HG02610 (cell line): ENCODE results near the gene ZFX.
"Not testable (repeated sequence)": the region's sequence is repeated elsewhere in the genome, so short reads cannot be mapped to it uniquely, and the experiment has no call there.

Experiments used
- ATAC-seq: cut with Tn5 transposase; IDR thresholded peaks from one replicate; pipeline ENCODE4 v1.9.1; 2021; ENCODE audit warnings: mild to moderate bottlenecking, moderate library complexity; ENCODE audit not compliant: unreplicated experiment

Gene ZFX

DNA sequence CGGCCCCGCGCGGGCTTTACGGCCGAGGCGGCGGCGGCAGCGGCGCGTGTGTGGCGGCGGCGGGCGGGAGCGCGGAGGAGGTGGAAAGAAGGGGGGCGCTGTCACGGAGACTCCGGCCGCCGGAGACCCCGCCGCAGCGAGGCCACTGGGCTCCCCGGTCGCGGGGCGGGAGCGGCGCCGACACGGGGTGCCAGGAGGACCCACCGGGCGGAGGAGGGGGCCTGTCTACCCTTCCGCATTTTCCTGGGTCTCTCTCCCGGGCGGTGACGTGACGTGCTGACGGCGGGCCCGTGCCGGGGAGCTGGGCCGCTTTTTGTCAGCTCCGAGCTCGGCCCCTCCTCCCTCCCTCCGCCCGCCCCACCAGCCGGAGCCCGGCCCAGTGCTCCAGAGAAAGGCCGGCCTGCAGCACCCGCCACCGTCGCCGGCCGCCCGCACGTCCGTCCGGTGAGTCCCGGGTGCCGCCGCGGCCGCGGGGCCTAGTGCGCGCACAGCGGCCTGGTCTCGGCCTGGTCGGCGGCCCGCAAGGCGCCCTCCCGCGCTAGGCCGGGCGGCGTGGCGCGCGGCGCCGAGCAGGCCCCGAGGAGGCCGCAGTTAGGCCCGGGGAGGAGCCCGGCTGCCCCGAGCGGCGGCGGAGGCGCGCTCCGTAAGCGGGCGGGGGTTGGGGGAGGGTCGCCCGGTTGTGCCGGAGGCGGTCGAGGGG is at the start of gene ZFX:
TSS of gene ZFX (plus strand) at position 379 of the 700 bp plus-strand sequence. CDS start 23,014 bp downstream, outside the sequence.
- ATAC-seq = peak; percentile 47

DNA sequence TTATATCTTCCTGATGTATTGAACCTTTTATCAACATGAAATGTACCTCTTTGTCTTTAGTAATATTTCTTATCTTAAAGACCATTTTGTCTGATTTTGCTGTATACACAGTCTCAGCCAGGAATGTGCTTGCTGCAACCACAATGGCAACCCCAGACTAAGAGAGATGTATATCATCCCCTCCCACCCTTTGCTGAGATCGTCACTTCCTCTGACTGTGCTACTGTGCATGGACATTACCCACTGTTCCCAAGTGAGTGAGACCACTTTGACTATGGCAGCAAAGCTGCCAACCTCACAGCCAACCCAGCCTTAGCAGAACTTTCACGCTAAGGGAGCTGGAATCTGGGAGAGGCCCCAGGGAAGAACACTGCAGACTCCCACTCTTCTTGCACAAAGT is 48.8 kb upstream of the ZFX start:
- no peak for ATAC-seq

DNA sequence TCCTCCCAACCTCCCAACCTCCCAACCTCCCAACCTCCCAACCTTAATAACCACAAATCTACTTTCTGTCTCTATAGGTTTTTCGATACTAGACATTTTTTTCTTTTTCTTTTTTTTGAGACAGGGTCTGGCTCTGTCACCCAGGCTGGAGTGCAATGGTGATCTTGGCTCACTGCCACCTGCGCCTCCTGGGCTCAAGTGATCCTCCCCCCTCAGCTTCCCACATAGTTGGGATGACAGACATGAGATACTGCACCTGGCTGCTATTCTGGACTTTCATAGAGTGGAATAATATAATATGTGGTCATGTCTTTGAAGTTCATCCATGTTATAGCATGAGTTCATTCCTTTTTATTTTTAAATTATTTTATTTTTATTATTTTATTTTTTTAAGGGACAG is 39.5 kb upstream of the ZFX start:
- no peak for ATAC-seq

DNA sequence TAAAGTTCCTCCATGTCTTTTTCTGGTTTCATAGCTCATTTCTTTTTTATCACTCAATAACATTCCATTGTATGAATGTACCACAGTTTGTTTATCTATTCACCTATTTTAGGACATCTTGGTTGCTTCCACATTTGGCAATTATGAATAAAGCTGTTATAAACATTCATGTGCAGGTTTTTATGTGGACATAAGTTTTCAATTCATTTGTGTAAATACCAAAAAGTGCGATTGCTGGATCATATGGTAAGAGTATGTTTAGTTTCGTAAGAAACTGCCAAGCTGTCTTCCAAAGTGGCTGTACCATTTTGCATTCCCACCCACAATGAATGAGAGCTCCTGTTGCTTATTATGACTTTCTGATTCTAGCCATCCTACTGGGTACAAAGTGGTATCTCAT is 36.3 kb upstream of the ZFX start:
- ATAC-seq = no peak

DNA sequence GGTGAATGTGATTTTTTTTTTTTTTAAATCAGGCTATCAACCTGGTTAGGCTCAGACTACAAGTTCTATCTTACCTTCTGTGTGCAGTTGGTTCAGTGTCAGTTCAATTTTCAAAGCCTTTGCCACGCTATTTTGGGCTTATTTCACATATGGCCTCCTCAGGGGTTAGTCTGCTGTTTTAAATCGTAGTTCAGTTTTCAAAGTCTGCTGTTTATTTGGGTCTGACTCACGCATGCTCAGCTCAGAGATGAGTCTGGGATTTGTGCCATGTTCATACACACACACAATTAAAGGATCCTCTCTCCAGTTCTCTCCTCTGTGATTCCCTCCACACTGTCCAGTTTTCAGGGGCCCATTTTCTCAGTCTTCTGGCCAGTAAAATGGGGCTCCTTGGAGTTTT is 32.3 kb upstream of the ZFX start:
- ATAC-seq = no peak

DNA sequence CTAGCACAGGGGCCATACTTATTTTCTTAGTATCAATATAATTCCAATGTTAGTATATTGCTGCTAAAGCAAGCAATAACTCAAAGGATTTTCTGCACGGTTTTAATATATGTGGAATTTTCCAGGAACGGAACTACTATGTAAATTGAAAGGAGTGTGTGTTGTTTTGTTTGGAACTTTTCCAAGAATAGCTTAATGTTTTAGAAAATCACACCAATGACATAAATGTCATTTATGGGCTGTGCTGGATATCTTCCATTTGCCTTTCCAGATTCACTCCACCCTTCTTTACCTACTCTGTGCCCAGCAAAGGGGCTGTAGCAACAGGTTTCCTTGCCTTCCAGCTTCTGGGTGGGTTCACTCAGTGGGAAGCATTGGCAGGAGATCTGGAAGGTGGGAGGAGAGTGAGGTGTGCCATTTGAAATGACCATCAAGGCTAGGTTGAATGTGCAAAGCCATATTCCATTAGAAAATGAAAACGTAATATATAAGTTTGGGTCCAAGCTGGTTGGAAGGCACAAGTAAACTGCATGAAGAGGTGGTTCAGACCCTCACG is 25.2 kb upstream of the ZFX start:
- ATAC-seq = no peak

DNA sequence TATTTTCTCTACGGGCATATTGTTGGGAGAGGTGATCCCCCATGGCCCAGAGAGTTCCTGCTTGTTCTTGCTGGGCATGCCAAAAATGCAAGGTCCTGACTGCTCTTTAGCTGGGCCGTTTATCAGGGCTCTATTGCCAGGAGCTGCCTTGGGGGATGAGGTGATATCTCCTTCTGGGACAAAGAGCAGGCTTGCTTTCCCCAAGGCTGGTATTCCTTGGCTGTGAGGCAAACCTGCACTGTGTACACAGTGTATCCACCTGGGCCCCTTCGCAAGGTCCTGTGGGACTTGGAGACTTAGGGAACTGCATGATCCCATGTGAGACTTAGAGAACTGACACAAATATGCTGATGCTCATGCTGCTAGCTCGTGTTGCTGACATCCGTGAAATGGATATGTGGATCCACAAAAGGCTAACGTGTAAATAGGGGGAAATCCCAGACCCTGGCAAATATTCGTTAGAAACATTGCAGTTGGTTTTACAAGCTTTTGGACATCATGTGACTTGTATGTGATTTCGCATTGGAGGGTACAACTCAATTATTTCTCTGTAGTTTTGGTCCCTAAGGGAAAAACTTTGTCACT is 24.4 kb upstream of the ZFX start:
- ATAC-seq = no peak

DNA sequence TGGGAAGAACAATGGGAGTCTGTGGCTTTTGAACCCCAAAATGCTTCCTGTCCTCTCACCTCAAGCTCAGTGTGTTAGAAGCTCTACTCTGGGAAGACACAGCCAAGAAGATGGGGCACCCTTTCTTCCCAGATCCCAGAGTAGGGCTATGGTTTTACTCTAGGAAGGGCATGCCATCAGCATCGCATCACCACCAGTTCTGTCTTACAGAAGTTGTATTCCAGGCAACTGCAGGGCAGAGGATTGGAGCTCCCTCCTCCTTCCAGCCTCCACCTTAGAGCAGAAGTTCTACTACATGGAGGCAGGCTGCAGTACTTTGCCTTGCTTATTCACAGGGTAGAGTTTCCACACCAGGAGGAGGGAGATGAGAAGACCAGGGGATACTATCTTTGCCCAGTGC is 18.1 kb upstream of the ZFX start:
- ATAC-seq = no peak

DNA sequence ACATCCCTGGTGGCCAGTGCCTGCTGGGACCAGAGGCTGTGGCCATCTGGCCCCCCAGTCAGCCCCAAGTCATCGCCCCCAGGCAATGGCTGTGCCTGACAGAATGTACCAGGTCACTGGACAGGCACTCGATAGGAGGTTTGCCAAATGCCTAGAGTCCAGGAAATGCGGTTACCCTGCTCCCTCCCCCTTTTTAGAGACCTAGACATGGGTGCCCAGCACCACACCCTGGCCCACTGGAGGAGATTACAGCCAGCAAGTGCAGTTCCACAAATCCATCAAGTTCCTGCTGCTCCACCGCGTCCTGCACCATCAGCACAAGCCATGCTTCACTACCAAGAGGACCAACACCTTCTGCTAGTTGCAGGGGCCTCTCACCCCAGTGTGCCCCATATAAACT is 16.2 kb upstream of the ZFX start:
- ATAC-seq = no peak

DNA sequence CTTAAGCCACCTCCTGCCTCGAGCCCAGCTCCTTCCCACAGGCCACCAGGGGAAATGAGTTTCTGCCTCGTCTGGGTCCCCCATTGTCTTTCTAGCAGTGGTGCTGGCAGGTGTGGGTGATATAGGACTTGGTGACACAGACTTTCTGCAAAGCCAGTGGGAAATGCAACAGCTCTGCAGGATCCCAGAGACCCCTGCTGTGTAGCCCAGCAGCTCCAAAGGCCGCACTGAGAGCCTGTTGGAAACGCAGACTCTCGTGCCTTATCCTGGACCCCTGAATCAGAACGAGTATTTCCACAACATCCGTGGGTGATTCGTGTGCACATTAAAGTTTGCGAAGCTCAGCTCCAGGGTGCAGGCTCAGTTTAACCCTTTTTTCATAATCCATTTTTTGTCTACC is 13.8 kb upstream of the ZFX start:
- ATAC-seq = not testable (repeated sequence)

DNA sequence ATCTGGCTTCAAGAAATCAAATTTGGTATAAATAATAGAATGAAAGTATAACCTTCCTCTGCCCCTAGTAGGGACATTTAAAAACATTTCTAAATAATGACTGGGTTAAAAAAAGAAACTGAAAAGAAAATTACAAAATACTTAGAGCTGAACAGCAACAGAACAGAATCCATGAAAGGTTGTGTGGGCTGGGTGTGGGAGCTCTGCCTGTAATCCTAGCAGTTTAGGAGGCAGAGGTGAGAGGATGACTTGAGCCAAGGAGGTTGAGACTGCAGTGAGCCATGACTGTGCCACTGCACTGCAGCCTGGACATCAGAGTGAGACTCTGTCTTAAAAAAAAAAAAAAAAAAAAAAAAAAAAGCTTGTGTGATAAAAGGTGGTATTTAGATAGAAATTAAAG is 12.3 kb upstream of the ZFX start:
- no peak for ATAC-seq

DNA sequence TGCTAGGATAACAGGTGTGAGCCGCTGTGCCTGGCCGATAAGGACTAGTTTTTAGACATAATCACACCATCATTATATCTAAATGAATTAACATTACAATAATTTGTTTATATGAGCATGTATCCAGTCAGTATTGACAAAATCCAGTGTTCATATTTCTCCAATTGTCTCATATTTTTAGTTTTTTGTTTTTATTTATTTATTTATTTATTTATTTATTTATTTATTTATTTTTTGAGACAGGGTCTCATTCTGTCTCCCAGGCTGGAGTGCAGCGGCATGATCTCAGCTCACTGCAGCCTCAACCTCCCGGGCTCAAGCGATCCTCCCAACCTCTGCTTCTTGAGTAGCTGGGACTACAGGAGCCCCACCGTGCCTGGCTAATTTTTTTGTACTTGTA is 5.5 kb upstream of the ZFX start:
- ATAC-seq = not testable (repeated sequence)

DNA sequence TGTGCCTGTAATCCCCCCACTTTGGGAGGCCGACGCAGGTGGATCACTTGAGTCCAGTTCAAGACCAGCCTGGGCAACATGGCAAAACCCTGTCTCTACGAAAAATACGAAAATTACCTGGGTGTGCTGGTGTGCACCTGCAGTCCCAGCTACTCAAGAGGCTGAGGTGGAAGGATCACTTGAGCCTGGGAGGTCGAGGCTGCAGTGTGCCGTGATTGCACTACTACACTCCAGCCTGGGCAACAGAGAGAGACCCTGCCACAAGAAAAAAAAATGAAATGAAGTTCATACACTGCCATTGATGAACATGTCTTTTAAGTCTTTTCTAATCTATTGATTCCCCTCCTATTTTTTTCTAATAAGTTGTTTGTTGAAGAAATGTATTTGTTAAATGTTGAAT is 5.0 kb upstream of the ZFX start:
- no peak for ATAC-seq

DNA sequence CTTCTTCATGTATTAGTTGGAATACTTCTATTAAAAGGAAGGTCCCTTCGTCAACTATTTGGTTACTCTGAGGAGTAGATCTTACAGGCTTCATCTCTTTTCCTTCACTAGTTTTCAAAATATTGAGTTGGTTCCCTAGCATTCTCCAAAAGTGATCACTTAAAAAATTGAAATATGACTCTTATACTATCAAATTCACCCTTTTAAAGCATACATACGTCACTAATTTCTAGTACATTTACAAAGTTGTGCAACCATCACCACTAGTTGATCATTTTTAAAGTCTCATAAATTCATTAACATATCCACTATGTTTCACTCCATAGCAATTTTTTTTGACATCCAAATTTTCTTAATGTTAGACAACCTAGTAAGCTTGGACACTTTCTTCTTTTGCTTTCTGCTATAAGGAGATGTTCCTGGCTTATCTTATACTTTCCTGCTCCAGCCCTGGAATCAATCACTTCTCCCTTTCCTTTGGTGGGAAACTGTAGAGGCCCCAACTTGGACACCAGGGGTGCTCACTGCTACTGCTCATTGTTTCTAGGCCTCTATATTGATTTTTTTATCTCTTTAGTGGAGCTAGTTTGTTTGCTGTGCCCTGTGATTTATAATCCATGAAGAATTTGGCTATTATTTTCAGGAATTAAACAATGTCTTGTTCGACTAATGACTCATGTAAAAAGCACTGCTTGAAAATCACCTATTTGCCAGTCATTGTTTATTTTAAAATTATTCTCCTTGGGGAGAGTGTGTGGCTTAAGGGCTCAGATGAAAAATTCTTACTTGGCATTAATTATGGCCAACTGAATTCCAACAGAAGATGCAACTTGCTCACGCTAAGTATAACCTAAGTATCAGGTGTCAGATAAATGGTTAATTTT is 4.0 kb upstream of the ZFX start:
- ATAC-seq = no peak

DNA sequence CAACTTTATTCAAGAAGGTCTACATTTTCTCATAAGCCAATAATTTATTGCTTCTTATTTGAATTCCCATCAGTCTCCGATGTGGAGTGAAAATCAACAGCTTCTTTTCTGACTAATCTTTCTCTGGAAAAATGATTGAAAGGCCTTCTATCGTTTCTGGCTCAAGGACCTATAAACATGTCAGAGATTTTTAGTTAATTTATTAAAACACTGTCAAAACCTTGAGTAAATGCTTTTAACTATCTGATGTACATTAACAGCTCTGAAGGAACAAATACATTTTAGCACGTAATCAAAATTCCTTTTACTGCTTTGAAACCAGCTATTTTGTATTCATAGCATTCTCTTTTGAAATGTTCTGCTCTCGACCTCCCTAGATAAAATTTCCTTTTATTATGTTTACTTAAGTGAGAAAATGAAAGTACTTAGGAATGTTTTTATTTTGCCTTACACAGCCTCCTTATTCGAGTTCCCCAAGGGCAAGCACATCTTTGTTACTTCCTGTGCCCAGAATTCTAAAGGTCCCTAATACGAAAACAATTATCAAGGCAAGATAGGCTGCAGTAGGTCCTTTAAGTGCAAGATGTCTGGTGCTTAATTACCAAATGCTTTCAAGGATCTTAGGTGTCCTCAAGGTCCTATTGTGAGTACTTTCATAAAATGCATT is 3.1 kb upstream of the ZFX start:
- ATAC-seq = no peak

DNA sequence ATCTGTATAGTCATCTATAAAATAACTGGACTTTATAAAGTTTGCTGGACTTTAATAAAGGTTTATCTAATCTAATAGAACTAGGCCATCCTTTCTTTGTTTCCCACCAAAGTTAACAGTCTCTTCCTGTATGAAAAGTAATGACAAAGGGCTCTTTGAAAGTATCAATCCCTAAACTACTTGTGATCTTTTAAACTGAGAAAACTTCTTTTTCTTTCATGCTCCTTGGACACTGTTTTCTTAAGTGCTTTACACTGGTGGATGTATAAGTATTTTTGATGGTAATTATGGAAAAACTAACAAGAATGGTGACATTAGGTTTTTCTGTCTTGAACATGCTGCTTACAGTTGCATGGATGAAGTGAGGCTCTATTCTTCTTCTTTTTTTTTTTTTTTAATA is 2.4 kb upstream of the ZFX start:
- ATAC-seq = no peak

DNA sequence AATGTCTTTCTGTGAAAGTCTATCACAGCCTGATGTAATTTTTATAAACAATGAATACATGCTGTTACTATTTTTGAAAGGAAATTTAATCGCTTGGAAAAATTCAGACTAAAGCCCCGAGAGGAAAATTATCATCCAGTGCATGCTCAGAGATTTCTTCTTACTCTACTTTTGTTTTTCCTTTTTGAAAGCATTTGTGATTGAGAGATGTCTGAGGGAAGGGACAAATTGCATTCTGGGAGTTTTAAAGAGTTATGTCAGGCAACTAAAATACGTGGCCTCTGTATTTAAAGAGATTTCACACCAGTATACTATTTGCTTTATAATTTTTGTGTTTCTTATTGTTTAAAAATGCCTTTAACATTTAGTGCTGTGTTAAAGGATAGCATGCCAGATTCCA is 1.4 kb upstream of the ZFX start:
- no peak for ATAC-seq

DNA sequence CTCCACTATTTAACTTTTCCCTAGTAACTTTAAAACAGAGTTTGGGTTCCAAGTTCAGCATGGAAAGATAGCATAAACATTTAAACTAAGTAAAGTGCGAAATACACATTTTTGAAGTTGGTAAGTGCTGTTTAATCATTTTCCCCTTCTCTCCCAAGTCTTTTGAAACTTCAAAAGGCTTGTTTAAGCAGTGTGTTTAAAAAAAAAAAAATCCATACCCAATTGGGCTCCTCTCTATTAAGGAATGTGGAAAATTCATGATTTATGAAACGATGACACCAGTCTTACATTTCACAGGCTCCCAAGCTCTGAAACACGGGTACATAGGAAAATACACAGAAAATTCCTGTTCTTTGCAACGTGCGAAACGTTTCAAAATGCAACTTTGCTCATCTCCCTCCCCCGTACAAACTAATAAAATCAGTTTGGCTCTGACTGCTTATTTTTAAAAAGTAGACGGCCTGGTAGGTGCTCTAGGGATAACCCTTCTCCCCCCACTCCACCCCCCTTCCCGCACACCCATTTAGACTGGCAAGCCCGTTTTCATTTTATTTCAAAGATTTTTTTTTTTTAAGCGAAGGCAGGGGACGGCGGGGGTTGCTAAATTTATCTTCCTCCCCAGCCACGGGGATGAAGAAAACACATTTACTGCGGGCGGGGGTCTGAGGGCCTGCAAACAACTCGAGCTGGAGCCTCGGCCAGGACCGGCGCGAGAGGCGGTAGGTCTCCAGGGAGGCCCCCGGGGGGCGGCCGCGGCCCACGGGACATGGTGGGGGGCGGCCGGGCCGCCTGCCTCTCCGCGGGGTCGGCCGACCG is 786 bp upstream of the ZFX start:
- peak; percentile 5 for ATAC-seq

DNA sequence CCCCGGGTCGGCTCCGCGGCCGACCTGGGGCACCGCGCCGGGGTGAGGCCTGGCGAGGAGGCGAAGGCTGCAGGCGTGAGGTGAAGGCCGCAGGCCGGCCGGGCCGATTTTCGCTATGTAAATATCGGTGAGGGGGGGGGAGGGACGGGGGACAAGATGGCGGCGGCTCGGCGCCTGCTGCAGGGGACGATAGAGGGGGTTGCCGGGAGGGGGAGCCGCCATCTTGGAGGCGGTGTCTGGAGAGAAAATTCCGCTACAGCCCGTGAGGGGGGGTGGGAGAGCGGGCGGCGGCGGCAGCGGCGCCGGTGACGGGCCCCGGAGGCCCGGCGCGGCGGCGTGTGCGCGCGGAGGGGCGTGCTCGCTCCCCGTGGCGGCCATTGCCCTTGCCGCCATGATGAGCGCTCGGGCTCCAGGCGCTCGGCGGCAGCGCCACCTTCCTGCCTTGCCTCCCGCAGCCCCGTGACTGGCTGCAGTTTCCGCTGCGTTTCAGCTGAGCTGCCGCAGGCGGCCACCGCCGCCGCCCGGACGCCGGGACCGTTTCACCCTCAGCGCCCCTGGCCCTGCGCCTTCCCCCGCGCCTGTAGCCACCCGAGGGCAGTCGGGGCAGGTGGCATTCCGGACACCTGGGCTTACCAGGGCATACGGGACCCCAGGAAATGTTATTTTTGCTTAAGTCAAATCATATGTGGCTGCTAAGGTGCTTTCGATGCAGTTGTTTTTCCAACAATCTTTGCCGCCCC is 692 bp downstream of the ZFX start:
- ATAC-seq = peak; percentile 66

DNA sequence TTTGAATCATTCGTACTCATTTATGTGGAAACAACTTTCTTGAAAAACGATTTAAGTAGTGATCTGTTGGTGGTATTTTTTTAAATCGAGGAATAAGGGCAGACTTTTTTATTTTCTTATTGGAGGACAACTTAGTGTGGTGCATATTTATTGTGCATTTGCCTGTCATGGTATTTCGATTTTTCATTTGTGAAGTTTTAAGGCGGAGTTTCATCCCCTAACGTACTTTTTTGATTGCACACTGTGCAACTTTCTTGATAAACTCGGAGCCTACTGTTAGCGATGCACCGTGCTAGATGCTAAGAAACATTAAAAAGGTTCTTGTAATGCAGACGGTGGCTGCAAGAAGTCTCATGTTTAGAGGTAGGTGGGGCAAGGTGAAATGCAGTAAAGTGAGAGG is 1.4 kb downstream of the ZFX start:
- ATAC-seq = no peak
